Stimulated activated CD8-positive, alpha-beta memory T cell treated with anti-CD3 and anti-CD28 coated beads, Interleukin-7, amount 100 ng/mL, for 1 hour (primary cell): ENCODE measurements around the gene NCKAP1.
"Not testable (repeated sequence)": the region's sequence is repeated elsewhere in the genome, so short reads cannot be mapped to it uniquely, and the experiment has no call there.

Experiments used
- DNase-seq, 2 donors: peaks; one replicate each; pipeline ENCODE4 v3.0.0-alpha.2; 2020; ENCODE audit warnings: low read depth in 2 of 2

The NCKAP1 gene

GRCh38 chr2:182907081-182907830 lies 131.0 kb downstream of the NCKAP1 start:
- DNase-seq: no peak

GRCh38 chr2:182906454-182906853 lies 131.8 kb downstream of the NCKAP1 start:
- DNase-seq: no peak

DNA sequence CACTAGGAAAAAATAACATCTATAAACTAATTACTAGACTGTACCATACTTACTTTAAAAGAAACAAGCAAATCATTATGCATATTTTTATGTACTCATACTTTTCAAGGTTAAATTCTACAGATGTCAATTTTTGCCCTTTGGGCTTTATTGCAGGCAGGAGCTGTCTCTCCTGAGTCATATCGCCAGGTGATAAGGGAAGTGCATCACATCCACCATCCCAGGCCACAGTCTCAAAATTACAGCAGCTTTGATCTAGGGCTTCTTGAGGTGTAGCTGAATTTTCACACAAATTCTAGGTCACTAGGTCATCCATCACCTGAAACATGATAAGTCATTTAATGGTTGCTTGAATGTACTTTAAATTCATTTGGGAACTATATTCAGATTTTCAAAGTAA lies 133.4 kb downstream of the NCKAP1 start:
- no peak for DNase-seq

DNA sequence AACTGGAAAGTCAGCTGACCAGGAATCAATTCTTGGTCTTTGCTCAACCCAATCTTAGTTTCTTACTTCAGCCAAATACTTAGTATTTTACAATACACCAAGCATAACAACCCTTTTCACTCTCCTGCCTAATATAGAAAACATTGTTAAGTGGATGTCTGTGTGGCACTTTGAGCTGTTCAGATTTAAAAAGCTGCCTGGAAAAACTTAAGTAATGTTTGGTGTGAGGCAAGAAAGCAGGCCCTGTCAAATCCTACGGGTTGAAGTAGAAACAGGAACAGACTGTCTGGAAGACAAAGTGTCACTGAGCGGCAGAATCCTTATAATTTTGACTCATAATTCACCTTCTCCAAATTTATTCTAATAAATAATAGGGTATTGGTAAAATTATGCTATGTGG lies 134.7 kb downstream of the NCKAP1 start:
- no peak for DNase-seq

GRCh38 chr2:182901748-182902147 lies 136.5 kb downstream of the NCKAP1 start:
- no peak for DNase-seq

DNA sequence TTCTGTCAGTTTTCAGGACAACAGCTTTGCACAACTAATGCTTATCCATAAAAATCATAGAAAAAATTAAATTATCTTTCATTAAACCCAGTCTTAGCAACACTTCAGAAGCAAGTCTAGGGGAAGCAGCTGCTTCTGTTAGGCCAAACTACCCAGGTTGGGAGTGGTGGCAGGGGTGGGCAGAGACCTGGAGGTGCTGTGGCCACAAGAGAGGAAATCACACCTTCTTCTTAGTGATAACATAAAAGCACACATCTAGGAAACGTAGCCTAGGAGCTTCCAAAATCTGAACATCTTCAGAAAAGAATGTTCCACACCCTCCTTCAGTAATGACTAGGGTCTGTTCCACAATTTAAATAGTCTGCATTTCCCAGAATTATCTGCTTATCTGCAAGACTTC lies 139.5 kb downstream of the NCKAP1 start:
- DNase-seq: no peak

DNA sequence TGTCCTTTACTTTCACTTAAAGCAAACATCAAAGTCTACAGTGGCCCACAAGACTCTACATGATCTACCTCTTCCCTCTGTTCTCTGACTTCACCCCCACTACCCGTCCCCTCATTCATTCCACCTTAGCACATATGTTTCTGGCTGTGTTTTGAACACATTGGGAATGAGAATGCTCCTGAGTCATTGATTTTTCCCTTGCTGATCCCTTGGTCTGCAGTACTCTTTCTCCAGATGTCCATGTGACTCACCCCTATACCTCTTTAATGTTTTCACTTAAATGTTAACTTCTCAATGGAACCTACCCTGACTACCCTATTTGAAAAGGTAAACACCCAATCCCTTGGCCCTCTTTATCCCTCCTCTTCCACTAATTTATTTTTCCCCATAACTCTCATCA lies 141.1 kb downstream of the NCKAP1 start:
- DNase-seq: no peak

DNA sequence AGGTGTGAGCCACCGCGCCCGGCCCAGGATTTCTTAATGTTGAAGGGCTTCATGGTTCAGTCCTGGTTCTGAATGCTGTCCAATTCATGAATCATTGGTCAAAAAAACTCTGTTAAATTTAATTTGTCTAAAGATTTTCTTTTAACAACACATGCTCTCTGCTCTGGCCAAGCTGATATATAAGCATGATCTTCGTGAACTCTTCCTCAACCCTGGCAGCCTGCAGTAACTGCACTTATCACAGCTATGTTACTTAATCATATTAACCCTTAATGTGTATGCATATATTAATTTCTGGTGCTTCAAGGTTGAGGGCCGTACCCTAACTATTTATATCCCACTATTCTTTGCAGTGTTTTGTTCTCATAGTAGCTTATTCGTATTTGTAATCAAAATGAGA lies 142.5 kb downstream of the NCKAP1 start:
- DNase-seq: no peak

- no peak for DNase-seq
Observed at GRCh38 chr2:182895169-182895568, 143.1 kb downstream of the NCKAP1 start.

- no peak for DNase-seq
Observed at GRCh38 chr2:182894174-182894573, 144.1 kb downstream of the NCKAP1 start.

- no peak for DNase-seq
Observed at GRCh38 chr2:182893666-182894065, 144.6 kb downstream of the NCKAP1 start.

DNA sequence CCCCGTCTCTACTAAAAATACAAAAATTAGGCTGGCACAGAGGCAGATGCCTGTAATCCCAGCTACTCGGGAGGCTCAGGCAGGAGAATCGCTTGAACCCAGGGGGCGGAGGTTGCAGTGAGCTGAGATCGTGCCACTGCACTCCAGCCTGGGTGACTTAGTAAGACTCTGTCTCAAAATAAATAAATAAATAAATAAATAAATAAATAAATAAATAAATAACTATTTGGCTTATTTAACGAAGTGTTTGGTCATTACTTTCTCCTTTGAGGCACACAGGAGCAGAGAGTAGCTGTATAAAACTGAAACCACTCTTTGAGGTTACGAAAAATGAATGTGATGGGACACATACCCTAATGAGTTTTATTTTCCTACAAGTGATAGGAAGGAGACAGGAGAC lies 145.2 kb downstream of the NCKAP1 start:
- not testable (repeated sequence) for DNase-seq

DNA sequence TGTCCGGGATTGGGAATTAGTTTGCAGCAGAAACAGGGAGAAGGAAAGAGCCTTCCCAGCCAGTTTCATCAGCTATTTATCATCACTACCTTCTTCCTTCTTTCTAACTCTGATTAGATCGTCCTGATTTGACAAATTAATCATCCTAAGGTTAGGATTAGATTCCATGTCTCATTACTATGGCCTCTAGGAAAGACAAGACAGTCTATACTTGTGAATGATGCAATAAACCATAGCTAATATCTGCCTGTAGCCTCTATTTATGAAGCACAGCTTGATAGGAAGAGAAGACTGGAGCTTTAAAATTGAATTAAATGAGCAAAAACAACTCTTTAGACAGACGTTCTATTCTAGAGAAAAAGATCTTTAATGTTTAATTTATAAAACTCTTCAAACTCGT lies 146.6 kb downstream of the NCKAP1 start:
- DNase-seq: no peak

DNA sequence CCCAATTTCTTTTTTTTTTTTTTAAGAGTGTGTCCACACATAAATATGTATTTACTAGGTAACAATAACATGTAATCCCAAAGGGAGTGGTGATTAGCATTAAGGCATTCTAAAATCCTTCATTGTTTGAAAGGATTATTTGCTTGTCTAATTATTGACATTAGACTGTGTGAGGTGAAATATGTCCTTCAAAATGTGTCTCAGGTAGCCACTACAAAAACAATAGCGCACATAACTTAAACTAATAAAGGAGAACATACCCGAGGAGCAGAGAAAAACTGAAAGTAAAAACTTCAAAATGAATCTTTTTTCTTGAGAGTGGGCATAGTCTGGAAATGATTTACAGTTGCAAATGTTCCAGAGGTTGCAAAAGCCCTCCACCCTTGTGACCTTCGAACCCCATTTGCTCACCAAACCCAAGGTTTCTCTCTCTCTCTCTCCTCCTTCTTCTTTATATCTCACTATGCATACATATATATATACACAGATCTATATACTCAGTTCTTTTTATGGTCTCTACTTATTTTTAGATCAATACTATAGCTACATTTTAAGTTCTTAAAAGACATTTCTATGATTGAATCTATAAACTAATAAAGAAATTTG lies 147.4 kb downstream of the NCKAP1 start:
- no peak for DNase-seq

DNA sequence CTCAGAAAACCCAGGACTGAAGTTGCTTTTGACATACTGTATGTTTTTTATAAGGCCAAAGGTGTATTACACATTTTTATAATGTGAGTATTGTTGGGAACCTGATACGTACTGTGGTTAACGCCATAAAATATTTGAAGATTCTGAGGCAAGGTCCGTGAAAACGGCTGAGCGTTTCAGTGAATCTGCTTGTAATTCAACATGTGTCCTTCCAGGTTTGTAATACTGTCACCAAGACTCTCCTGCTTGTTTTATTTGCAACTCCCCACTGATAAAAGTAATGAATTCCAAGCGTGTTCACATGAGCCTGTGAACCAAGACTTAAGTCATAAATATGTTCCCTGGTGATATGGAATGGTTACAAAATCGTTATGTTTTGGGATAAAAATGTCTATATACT lies 148.0 kb downstream of the NCKAP1 start:
- no peak for DNase-seq

GRCh38 chr2:182887753-182888415 lies 150.4 kb downstream of the NCKAP1 start:
- no peak for DNase-seq

DNA sequence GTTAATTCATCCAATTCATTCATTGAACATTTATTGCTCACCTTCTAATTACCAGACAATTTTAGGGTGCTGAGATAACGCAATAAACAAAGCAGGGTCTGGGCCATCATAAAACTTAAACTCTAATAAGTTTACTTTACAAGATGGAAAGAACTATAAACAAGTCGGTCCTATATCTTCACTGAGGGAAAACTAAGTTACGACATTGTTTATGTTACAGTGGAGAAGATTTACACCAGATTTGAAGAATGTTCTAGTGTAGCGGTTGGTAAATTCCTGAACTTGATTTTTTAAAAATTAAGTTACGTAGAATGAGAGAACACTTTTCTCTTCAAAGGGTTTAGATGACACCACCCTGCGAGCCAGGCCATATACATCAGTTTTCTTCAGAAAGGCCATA lies 151.2 kb downstream of the NCKAP1 start:
- DNase-seq: no peak

DNA sequence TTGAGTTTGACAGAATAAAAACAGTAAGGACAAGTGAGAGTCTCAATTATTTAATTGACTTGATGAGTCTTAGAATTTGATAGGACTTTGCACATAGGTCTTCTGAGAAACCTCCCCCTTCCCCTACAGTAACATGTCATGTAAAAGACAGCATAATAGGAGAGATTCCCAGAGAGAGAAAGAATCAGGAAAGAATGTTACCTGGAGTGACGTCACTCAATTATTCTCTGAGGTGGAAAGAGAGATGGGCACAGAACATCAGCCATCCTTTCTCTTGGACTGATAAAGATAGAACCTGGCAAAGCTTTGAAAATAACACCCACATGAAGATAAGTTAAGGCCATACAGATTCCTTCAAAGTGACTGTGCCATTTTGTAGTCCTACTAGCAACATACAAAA lies 152.5 kb downstream of the NCKAP1 start:
- no peak for DNase-seq

- DNase-seq: no peak
Observed at GRCh38 chr2:182883451-182883850, 154.8 kb downstream of the NCKAP1 start.

- DNase-seq: not testable (repeated sequence)
Observed at GRCh38 chr2:182880100-182880499, 158.2 kb downstream of the NCKAP1 start.

GRCh38 chr2:182876653-182877052 lies 161.6 kb downstream of the NCKAP1 start:
- DNase-seq: not testable (repeated sequence)

GRCh38 chr2:182870227-182870626 lies 168.0 kb downstream of the NCKAP1 start:
- DNase-seq: no peak
